ENCODE data around the gene PAX9.

PAX9 gene

DNA sequence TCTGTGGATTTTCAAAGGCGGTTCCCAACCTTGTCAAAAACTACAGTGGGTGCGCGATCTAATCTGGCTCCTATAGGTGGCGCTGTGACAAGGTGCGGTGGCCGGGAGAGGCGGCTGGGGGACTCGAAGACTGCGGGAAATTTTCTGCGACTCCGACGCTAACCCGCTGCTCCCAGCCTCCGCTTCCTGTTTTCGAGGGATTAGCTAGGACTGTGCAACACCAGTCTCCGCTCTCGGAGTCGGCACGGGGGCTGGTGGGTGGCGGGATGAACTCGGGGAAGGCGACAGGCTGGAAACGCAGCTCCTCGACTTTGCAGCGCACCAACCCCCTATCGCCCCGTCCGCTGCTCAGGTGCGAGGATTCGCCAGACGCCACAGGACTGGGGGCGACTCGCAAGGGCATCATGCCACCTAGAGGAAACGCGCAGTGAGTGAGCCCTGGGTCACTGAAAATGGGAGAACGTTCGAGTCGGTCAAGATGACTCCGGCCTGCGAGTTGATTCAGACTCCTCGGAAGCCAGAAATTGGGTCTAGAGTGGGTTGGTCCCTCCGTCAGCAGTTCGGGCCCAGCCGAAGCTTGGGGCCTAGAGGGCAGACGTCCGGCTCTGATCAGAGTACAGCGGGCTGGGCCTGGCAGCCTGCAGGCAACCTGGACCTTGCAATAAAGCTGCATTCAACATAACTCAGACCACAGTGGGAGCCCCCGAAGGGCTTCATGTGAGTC lies 5.5 kb upstream of the PAX9 start:
- no peak for DNase-seq (ENCODE audit: low spot score)

DNA sequence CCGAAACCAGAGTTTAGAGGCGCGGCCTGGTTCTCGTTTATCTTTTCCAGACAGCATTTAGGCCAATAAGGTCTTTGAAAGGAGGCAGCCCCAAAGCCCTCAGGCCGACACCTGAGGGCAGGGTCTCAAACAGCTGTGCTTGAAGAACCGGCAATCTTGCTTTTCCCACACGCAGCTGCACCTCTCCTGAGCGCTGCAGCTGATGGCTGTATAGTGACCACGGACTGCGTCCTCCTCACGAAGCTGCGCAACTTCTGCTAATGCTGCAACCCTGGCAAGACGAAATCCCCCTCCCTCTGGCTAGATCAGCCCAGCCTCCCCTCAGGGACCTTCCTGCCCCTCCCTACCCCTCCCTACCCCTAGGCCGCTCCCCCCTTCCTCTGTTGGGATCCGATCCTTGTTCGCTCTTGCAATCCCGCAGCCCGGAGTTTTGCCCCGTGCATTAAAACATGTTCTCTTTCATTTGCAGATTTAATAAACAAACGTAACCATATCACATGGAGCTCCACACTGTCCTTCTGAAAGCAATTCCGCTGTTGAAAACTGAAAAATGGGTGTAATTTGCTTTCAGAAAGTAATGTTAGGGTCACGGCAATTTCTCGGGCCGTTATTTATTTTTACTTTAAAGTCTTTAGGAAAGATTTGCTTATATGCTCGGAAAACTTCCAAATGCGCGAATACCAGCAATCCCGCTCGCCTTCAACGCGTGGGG lies 4.8 kb upstream of the PAX9 start:
- DNase-seq (ENCODE audit: low spot score) = no peak

DNA sequence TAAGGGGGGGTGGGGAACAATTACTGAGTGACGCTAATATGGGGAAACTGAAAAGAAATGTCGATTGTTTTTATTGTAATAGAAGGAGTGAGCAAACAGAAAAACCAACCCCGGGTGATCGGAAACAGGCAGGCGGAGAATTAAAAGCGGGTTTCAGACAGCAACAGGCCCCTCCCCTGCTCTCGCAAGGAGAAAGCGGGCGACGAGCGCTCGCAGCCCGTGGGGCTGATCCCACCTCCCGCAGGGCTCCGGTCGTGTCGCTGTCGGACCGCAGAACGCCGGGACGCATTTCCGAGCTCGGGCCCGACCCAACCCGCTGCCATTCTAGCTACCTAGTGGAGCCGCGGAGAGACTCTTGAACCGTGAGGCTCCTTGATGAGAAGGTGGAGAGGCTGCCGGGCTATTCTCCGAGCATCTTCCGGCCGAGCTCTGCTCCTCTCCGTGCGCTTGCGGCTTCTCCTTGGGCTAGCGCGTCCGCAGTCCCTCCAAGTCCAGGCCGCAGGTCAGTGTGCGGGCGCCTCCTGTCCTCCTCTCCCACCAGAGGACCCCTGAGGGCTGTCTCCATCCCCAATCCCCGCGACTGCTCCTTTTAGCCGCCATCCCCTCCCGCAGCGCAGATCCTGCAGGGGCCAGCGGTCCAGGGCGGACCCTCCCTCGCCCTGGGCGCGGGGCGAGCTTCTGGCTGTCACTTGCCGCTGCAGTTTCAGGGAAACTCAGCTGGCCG lies 4.1 kb upstream of the PAX9 start:
- no peak for DNase-seq (ENCODE audit: low spot score)

DNA sequence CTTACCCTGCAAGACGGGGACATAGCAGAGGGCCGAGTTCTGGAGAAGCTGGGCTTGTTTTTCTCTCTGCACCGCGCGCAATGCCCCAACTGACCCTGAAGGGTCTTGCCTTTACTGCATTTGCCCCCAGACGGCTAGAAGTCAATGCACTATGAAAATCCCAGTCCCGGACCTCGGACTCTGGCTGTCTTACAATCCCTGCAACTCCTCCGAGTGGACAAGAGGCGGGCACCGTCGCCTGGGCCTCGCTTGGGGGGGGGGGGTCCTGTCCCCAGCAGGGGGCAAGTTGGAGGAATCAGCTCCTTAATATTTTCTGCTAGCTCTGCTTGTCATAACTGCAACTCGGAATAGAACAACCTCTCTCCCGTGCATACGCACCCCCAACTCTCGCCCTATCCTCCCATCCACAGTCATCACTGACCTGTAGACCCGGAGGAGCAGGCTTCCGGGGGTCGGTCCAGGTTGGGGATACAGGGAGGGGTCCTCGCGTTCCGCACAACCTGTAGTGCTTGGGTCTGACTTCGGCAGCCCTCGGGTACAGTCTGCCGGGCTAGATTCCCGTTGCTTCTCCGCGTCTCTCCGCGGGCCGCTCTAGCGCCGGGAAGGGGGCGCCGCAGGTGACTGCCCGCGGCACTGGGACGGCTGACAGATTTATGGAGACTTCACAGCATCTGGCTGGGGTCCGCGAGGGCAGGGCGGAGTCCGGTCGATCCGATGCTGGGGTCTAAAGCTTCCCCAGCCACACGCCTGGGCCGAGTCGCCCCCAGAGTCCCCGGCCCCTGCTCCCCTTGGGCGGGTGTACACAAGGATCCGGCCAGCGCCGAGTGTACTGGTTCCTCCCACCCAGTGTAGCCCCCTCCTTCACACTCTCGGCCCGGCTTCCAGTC lies 3.3 kb upstream of the PAX9 start:
- no peak for DNase-seq (ENCODE audit: low spot score)

DNA sequence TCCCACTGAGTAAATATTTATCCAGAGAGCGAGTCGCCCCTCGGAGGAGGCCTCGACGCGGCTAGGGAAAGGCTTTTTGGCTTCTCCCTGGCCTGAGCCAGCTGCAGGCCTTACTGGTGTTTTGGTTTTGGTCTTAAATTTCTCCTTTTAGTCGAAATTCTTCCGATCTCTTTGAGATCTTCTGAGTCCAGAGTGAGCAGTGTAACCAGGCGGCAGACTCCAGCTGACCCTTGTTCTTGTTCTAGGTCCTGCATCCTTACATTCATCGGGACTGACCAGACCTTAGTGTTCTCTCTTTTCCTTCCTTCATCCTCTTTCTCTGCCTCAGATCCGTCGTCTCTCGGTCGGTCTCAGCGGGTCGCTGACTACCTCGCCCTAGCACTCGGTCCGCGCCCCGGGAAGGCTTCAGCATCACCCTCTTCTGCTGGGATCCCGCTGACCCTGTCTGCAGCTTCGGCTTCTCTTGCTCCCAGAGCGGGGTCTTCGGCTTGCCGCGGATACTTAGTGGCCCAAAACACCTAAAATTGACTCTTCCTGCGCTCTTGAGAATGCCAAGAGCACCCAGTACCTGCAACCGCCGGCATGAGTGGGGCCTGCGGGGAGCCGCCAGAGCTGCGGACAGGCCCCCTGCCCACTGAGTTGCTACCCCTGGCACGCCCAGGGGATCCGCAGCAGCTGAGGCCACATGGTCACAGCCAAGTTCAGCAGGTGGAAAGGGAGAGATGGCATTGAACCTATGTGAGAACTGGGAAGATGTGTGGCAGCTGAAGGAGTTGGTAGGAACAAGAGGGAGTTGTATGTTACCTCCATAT lies 2.4 kb upstream of the PAX9 start:
- DNase-seq (ENCODE audit: low spot score) = no peak

DNA sequence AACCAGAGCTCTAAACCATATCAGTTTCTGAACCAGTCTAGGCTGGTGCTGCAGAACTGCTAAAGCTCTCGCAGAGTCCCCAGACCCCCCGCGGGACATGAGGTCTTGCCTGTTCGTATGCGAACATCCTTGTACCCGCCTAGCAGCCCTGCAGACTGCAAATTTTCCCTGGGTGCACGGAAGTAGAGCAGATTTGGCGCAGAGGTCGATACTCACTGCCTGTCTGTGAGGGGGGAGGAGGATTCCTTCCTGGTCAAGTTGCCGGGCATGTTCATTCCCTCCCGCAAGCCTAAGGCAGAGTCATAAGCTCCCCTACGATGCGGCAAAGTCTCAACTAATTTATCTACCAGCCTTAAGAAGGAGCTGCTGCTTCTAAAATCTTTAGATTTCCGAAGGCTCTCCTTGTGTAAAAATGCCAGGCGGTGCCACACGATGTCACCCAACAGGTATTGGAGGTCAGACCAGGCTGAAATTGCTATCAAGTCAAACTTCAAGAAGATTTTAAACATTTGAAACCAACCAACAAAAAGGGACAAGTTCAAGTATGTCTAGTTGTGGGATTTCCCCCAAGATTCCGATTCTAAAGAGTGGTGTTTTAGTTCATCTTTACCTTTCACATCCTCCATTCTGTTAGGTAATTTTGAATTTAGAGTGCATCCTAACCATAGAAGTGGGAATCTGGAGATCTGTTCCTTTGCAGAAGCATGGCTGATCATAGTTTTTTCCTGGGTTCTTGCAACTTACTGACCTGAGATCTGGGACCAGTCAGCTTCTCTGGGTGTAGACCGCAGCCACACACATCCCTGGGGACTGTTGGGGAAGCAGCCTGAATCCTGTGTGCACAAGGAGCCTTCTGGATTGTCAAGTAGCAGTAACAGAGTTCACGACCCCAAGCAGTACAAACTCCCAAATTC lies 1.6 kb upstream of the PAX9 start:
- no peak for DNase-seq (ENCODE audit: low spot score)

DNA sequence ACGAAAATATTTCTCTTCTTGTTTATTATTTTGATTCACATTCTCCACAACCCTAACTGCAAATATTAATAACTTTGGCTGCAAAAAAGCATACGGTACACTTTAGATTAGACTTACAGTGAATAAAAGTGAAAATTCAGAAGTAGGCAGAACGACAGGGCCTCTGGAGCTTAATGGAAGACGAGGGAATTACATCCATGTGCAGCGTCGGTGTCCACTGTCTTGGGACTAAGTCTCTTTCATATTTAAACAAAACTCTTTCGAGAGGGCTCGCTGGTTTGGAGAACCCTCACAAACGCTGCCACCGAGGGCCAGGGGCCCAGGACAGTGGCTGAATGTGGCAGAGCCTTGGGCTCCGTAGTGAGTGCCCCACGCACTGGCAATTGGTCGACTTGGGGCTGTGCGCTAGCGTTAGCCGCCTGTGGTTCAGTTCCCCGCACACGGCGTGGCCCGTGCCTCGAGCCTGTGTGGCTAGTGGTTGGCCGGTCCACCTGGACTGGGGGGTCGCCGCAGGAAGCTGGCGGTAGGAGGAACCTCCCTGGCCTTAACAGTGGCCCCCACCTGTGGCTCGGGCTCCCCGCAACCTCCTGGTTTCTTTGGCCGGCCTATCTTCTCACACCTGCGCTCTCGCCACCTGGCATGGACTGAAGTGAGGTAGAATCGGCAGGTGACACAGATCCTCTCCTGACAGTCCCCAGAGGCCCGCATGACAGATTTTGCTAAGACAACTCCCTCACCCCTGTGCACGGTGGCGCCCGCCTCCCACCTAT lies 739 bp upstream of the PAX9 start:
- no peak for DNase-seq (ENCODE audit: low spot score)

DNA sequence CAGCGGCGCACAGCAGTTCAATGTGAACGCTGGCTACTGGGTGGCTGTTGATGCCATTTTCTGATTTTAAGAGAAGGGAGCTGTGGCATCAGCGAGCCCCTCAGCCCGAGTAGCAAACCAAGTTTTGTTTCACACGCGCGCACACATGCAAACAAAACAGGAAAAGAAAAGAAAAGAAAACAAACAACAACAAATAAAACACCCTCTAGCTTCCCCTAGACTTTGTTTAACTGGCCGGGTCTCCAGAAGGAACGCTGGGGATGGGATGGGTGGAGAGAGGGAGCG lies 540 bp downstream of the PAX9 start:
- DNase-seq (ENCODE audit: low spot score) = no peak

DNA sequence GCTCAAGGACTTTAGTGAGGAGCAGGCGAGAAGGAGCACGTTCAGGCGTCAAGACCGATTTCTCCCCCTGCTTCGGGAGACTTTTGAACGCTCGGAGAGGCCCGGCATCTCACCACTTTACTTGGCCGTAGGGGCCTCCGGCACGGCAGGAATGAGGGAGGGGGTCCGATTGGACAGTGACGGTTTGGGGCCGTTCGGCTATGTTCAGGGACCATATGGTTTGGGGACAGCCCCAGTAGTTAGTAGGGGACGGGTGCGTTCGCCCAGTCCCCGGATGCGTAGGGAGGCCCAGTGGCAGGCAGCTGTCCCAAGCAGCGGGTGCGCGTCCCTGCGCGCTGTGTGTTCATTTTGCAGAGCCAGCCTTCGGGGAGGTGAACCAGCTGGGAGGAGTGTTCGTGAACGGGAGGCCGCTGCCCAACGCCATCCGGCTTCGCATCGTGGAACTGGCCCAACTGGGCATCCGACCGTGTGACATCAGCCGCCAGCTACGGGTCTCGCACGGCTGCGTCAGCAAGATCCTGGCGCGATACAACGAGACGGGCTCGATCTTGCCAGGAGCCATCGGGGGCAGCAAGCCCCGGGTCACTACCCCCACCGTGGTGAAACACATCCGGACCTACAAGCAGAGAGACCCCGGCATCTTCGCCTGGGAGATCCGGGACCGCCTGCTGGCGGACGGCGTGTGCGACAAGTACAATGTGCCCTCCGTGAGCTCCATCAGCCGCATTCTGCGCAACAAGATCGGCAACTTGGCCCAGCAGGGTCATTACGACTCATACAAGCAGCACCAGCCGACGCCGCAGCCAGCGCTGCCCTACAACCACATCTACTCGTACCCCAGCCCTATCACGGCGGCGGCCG lies 1.1 kb downstream of the PAX9 start:
- DNase-seq (ENCODE audit: low spot score) = no peak

DNA sequence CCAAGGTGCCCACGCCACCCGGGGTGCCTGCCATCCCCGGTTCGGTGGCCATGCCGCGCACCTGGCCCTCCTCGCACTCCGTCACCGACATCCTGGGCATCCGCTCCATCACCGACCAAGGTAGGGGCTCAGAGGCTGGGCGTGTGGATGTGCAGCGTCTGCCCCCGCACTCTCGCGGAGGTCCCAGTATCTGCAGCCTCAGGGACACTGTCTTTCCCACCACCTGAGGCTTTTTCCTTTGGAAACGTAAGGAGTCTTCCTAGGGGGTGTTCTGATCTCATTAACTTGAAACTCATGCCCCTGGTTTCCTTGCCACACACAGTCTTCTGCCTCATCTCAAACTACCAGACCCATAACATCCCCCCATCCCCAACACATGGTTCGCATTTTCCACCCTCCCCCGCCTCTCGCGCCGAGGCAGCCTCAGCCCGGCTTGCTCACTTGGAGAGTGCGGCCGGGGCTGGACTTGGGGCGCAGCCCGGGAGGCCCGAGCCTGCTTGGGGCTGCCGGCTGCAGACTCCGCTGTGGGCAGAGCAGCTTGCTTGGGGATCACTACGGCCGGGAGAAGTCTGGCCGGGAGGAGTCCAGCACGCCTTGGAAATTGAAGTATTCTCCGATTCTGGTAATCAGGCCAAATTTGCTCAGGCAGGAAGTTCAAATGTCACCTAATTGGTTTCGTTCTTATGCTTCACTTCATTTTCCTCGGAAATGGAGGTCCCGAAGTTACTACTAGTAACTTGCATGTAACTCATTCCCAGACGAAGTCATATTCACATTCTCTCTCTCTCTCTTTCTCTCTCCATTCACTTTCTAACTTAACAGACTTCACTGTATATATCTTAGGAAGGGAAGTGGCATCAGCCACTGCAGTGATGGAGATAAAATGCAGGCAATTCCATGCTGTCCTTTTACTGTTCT lies 2.0 kb downstream of the PAX9 start:
- DNase-seq (ENCODE audit: low spot score) = no peak

DNA sequence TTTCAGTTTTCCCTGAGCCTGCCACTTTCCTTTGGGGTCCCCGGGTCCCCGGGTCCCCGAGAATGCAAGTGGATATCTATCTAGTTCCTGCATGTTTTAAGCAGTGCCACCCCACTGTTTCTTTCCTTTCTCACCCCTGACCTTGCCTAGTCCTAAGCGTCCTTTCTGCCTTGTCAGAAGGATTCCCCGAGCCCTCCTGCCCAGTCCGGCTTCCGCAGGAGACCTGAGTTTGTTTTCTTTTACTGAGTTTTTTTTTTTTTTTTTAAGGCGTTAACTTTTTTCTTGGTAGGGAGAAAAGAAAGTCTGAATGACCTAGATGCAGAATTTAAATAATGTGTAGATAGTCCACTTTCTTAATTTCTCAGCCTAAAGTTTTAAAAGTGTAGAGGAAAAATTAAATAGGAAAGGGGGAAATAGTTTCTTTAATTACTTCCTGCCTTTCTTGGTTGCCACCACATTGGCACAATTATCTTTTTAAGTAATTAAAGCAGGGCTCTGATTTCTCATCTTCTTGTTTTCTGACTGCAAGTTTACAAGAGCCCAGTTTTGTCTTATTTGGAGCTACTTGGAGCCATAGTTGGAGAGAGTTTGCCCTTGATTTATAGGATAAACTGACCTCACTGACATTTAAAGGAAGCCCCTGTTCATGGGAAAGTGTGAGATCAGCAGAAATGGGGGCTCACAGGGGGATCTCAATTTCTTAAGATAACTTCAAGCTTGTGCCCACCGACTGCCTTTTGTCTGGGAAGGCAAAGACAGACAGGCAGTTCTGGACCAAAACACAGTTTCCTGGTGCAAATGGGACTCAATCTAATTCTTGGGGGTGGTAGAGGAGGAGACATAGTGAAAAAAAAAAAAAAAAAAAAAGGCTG lies 2.9 kb downstream of the PAX9 start:
- DNase-seq (ENCODE audit: low spot score) = no peak

DNA sequence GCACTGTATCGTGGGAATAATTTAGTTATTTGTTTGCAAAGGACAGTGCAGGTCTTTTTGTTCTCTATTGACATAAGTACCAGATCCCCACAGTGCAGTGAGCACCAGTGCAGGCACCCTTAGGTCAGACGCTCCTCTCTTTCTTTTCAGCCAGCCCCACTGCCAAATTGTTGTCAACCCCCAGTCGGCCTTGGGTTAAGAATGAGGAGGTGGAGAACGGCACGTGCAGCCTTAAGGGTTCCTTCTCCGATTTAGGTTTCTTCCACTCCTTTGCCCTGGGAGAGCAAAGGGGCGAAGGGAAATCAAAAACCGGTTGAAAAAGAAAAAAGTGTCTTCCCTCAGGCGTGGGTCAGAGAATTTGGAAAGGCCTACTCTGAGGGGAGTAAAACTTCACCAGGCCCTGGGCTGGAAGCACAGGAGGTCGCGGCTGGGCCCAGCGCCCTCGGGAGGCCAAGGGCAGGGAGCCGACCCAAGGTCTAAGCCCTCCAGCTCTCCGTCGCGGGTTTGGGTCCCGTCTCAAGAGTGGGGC lies 4.3 kb downstream of the PAX9 start:
- no peak for DNase-seq (ENCODE audit: low spot score)

DNA sequence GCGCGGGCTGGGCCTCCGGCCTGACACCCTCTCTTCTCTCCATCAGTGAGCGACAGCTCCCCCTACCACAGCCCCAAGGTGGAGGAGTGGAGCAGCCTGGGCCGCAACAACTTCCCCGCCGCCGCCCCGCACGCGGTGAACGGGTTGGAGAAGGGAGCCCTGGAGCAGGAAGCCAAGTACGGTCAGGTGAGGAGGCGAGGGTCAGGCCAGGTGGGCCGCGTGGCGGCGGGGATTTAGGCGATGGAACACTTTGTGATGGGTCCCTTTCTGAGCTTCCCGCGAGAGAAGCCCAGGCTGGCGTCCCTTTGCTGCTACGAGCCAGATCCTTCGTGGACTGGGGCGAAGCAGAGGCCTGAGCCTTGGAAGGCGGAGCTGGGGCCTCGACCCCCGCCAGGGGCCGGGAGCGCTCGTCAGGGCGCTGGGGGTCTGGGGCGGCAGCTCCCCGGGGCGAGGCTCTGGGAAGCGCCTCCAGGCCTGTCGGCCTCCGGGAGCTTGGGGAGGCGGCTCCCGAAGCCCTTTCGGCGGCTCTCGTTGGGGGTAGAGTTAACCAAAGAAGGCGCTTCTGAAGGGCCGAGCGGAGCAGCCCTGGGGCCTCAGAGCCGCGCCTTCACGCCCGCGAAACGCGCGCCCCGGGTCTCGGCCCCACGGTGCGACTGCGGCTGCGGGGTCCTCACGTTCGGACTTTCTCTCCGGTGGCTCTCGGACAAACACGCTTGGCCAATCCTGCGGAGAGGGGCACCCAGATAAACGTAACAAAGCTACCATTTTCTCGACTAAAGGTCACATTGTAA lies 5.0 kb downstream of the PAX9 start:
- no peak for DNase-seq (ENCODE audit: low spot score)

DNA sequence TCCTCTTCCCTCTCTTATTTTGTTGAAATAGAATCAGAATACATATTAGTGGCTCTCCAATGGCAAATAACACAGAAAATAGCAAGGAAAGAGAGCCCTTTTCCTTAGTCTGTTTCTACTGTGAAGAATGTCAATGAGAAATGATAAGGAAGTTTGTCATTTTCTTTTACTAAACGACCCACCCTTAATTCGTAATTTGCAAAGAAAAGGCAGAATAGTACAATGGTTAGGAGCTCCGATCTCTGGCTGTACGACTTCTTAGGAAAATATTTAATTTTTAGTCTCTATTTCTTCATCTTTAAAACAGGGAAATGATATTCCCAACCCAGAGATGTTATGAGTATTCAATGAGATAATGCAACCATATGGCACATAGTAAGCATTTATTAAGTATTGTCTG lies 6.0 kb downstream of the PAX9 start:
- no peak for DNase-seq (ENCODE audit: low spot score)

DNA sequence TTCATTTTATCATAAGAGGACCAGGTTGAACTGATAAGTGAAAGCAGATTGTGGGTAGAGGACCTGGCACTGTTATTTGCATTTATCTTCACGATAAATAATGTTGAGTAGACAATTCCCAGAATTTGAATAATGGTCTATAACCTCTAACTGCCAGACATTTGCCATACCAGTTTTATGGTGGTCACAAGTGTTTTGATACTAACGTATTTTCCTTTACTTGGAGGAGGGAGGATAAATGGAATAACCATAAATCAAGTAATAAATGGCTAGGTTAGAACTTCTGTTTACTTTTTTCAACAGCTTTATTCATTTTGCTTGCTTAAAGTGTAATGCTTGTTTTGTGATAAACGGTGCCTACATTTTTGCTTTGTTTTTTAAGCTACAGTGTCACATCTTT lies 9.5 kb downstream of the PAX9 start:
- no peak for DNase-seq (ENCODE audit: low spot score)

DNA sequence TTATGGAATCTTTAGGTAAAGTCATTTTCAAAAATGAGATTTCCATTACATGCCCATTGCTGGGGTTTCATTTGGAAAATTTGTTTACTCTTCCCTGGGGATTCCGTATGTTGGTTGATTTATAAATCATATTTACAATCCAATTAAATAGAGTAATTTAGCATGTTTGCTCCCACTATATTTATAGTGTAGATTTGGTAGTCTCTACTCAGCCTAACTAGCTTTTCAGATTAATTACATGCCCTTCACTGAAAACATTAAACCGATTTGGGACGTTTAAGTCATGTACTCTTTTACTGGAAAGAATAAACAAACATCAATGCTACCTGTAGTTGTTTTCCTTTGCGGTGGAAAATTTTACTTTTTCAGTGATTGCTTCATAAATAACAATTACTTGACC lies 10.4 kb downstream of the PAX9 start:
- DNase-seq (ENCODE audit: low spot score) = no peak

Data from CD4-positive, alpha-beta T cell treated with Interleukin-2 at 100 ng/mL for 4 hours (primary cell).